Measurements from ENCODE around the gene MKRN2. TPM values are rescaled to one million over a fixed set of nuclear protein-coding genes. Genes with fewer than 3 reads are reported as not detected.
"Not testable (repeated sequence)": the region's sequence is repeated elsewhere in the genome, so short reads cannot be mapped to it uniquely, and the experiment has no call there.

MKRN2 gene
- total and polyA plus RNA-seq, 9 of the 15 experiments (the other 6 are each of a cell fraction or from before 2014, with no cell fraction given): 29.4 to 63.2 (median 42.9) TPM

- TF ChIP-seq MBD1 (CRISPR knock-in tag; IDR thresholded peaks at IDR 0.05) (no peak), RNF219 (CRISPR knock-in tag; IDR thresholded peaks at IDR 0.05) (no peak), BRD9 (IDR thresholded peaks at IDR 0.05; ENCODE audit: low read depth, partially characterized antibody) (no peak)
Observed at GRCh38 chr3:12629560-12629959, 72.7 kb downstream of the MKRN2 start (continued).

GRCh38 chr3:12630292-12630691 lies 73.4 kb downstream of the MKRN2 start:
- Histone ChIP-seq H3K9ac (ENCODE audit: insufficient read depth in 1 of 2, low read depth in 2 of 2, low read length in 2 of 2) (no peak overlapping the region), H3K4me1 (replicated peaks in 1 of 2; ENCODE audit: control insufficient read depth in 2 of 2, insufficient read depth in 2 of 2, low read length in 2 of 2) (peaks cover 43 to 49% of the 10 kb centered on the region in 2 experiments), H3K27me3 (ENCODE audit: control insufficient read depth in 2 of 2, insufficient read depth in 2 of 2, low read length in 2 of 2) (no peaks in the 10 kb centered on the region), H3K4me2 (ENCODE audit: insufficient read depth, low read length) (no peak overlapping the region), H4K20me1 (replicated peaks; ENCODE audit: control insufficient read depth, insufficient read depth, low read length) (peaks cover 21% of the 10 kb centered on the region), H3K4me3 (no peak overlapping the region), H3K9me1 (ENCODE audit: control insufficient read depth, insufficient read depth, low read length) (no peaks in the 10 kb centered on the region), H3K27ac (ENCODE audit: extremely low read depth, low read depth, low read length) (no peak overlapping the region), H3K9me3 (replicated peaks; ENCODE audit: control insufficient read depth, insufficient read depth, low read depth, low read length) (no peaks in the 10 kb centered on the region), H3K36me3 (ENCODE audit: control insufficient read depth, insufficient read depth, low read length) (peaks cover 4% of the 10 kb centered on the region; the same call in 1 of the 3 replicates), H2AFZ (ENCODE audit: low read depth, low read length) (no peak overlapping the region), H3K79me2 (ENCODE audit: control insufficient read depth, insufficient read depth, low read length) (peaks cover 96% of the 10 kb centered on the region)
- intact Hi-C loops (cut with micrococcal nuclease): no loop called here
- 37% methylated on average over 2 of the region's 2 CpGs for WGBS (ENCODE audit: insufficient coverage, low coverage, missing lambda C conversion rate)
- DNase-seq (ENCODE audit: extremely low read depth in 1 of 4, low spot score in 3 of 4) (peak in 1 of 4 experiments; percentile 18), FAIRE-seq (no peak), ATAC-seq (no peak)
- ChIA-PET POLR2A (interaction anchor here (0.9 to 1.5 kb wide), 2 partner anchors 31 to 33 kb away, joined by 3 to 5 read pairs; partner anchors contain the start of gene RAF1), CTCF (ENCODE audit: low intra/inter-chr PET ratio) (no interaction called here)
- TF ChIP-seq IFI16 (CRISPR knock-in tag; IDR thresholded peaks at IDR 0.05): no peak
- no peak for TF ChIP-seq ZNF146 (CRISPR knock-in tag; IDR thresholded peaks at IDR 0.05; ENCODE audit: unreplicated experiment)
- peak; percentile 13; the same call in 1 of the 2 replicates for TF ChIP-seq ZKSCAN1 (IDR thresholded peaks at IDR 0.05; ENCODE audit: low read depth, low read length)
- in situ Hi-C loops (cut with MboI): no loop called here
- no TSS peak for BruUV-seq (replicated peaks)

DNA sequence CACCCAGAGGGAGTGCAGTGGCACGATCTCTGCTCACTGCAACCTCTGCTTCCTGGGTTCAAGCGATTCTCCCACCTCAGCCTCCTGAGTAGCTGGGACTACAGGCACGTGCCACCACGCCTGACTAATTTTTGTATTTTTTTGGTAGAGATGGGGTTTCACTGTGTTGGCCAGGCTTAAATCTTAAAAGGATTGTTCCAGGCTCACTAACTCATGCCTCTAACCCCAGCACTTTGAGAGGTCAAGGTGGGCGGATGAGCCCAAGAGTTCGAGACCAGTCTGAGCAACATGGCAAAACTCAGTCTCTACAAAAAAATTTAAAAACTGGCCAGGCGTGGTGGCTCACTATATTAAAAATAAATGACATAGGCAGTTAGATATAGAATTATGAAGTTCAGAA lies 74.0 kb downstream of the MKRN2 start:
- H3K27me3 ChIP-seq (ENCODE audit: control insufficient read depth in 2 of 2, insufficient read depth in 2 of 2, low read length in 2 of 2); CTCF ChIA-PET (ENCODE audit: low intra/inter-chr PET ratio); BruUV-seq (replicated peaks); H3K9ac ChIP-seq (ENCODE audit: insufficient read depth in 1 of 2, low read depth in 2 of 2, low read length in 2 of 2); H3K4me2 ChIP-seq (ENCODE audit: insufficient read depth, low read length); H2AFZ ChIP-seq (ENCODE audit: low read depth, low read length); in situ Hi-C loops (cut with MboI); H3K4me3 ChIP-seq; DNase-seq (ENCODE audit: extremely low read depth in 1 of 4, low spot score in 3 of 4); H3K27ac ChIP-seq (ENCODE audit: extremely low read depth, low read depth, low read length); intact Hi-C loops (cut with micrococcal nuclease); H3K9me3 ChIP-seq (replicated peaks; ENCODE audit: control insufficient read depth, insufficient read depth, low read depth, low read length); FAIRE-seq; H3K9me1 ChIP-seq (ENCODE audit: control insufficient read depth, insufficient read depth, low read length); ATAC-seq; H3K36me3 ChIP-seq (ENCODE audit: control insufficient read depth, insufficient read depth, low read length): not testable (repeated sequence)
- Histone ChIP-seq H3K79me2 (ENCODE audit: control insufficient read depth, insufficient read depth, low read length) (peaks cover 94% of the 10 kb centered on the region), H4K20me1 (replicated peaks; ENCODE audit: control insufficient read depth, insufficient read depth, low read length) (peaks cover 16% of the 10 kb centered on the region), H3K4me1 (replicated peaks in 1 of 2; ENCODE audit: control insufficient read depth in 2 of 2, insufficient read depth in 2 of 2, low read length in 2 of 2) (peaks cover 38 to 45% of the 10 kb centered on the region in 2 experiments)
- 83% methylated on average over 7 of the region's 7 CpGs for WGBS (ENCODE audit: insufficient coverage, low coverage, missing lambda C conversion rate)
- POLR2A ChIA-PET: interaction anchor here (0.9 to 1.5 kb wide), 2 partner anchors 30 to 33 kb away, joined by 3 to 5 read pairs; partner anchors contain the start of gene RAF1
